GM13977 (cell line): ENCODE results near the gene POLR3G.

Experiments
- DNase-seq: peaks from one replicate; pipeline ENCODE4 v3.0.0; 2012; ENCODE audit warnings: low spot score
- in situ Hi-C: fragments of 300-500 bp; cut with MboI; formaldehyde crosslinking; loops from one replicate; pipeline ENCODE4 v1.12.0; 2022; ENCODE audit warnings: low sequenced_read_pairs, low pct_unique_long_range_greater_than_20kb, mixed read lengths, inconsistent platforms; ENCODE audit not compliant: unreplicated experiment
- TF ChIP-seq, protein P1 (sequence below): IDR thresholded peaks from 2 replicates; pipeline ENCODE4 v1.5.1; 2012; ENCODE audit warnings: mild to moderate bottlenecking, control low read depth; ENCODE audit not compliant: insufficient read depth; ENCODE audit errors: extremely low read depth, missing control alignments

POLR3G gene

DNA sequence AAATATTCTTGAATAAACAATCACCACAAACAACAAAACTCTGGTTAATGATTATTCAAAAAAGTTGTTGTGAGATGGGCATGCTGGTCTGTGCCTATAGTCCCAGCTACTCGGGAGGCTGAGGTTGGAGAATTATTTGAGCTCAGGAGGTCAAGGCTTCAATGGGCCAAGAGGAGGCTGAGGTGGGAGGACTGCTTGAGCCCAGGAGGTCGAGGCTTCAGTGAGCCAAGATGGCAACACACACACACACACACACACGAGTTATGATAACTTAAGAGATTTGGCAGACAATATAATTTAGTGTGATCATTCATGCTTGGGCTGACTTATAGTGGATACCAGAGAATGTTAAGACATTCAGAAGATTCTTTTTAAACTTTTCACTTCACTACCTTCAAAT lies 39.9 kb downstream of the POLR3G start:
- in situ Hi-C loops, result no loop called here
- no peak for DNase-seq
- TF ChIP-seq, protein P1, sequence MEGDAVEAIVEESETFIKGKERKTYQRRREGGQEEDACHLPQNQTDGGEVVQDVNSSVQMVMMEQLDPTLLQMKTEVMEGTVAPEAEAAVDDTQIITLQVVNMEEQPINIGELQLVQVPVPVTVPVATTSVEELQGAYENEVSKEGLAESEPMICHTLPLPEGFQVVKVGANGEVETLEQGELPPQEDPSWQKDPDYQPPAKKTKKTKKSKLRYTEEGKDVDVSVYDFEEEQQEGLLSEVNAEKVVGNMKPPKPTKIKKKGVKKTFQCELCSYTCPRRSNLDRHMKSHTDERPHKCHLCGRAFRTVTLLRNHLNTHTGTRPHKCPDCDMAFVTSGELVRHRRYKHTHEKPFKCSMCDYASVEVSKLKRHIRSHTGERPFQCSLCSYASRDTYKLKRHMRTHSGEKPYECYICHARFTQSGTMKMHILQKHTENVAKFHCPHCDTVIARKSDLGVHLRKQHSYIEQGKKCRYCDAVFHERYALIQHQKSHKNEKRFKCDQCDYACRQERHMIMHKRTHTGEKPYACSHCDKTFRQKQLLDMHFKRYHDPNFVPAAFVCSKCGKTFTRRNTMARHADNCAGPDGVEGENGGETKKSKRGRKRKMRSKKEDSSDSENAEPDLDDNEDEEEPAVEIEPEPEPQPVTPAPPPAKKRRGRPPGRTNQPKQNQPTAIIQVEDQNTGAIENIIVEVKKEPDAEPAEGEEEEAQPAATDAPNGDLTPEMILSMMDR, result no peak

DNA sequence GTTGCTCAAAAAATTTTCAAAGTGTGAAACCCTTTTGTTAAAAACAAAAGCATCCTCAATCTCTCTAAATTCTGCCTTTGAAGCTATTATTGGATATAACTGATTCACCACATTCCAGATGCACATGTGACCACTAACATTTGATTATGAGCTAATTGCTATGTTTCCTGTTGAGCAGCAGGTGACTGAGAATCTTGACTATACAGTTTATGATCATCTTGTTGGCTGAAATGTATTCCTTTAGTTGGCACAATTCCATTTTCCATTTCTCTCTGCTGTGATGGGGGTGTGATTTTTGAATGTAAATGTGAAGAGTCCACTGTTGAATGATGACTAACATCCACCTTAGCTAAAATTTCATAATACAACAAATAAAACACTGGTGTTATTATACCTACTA lies 44.0 kb downstream of the POLR3G start:
- no peak for DNase-seq
- TF ChIP-seq, protein P1, result no peak
- in situ Hi-C loops, result no loop called here

DNA sequence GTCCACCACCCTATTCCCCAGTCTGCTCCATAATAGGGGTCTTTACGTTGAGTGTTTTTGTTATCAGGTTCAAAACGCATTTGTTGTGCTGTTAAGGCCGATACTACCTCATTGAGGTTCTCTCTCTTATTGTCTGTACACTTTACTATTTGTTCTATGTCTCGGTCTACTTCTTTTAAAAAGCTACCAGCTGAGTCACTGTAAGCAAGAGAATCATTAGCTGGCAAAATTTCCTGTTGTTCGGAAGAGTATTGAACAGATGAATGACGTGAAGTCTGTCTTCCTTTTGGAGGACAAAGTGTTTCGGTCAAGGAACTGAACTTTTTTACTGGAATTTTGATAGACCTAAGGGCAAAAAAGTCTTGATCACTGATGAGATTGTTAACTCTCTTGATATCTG lies 44.4 kb downstream of the POLR3G start:
- in situ Hi-C loops, result no loop called here

DNA sequence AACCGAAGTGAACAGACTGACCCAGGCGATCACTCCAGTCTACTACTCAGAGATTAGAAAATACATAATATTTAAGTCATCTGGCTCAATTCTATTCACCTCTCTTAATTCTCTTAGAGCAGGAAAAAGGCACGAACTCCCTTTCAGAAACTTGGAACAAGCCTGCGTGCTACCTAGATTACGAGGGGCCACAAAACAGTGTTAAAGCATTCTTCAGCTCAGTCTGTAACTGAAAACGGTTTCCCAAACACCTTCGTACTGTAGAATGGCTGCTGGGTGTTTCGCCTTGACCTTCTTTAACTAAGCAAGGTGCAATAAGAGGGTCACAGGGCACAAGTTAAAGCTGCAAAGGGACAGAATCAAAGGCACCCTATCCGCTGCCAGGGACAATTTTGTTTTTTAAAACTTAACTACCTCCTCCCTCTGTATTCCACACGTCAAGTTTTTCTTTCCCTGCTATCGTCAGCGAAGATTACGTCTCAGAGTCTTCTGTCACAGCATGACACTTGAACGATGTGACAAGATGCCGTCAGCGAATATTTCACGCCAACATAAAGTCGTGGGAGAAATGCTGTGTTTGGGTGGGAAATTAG lies 54.0 kb downstream of the POLR3G start:
- TF ChIP-seq, protein P1, result no peak
- in situ Hi-C loops, result no loop called here
- peak; percentile 34 for DNase-seq

More for the DNA sequence above, 44.4 kb downstream of the POLR3G start:
- no peak for DNase-seq
- TF ChIP-seq, protein P1, result no peak

DNA sequence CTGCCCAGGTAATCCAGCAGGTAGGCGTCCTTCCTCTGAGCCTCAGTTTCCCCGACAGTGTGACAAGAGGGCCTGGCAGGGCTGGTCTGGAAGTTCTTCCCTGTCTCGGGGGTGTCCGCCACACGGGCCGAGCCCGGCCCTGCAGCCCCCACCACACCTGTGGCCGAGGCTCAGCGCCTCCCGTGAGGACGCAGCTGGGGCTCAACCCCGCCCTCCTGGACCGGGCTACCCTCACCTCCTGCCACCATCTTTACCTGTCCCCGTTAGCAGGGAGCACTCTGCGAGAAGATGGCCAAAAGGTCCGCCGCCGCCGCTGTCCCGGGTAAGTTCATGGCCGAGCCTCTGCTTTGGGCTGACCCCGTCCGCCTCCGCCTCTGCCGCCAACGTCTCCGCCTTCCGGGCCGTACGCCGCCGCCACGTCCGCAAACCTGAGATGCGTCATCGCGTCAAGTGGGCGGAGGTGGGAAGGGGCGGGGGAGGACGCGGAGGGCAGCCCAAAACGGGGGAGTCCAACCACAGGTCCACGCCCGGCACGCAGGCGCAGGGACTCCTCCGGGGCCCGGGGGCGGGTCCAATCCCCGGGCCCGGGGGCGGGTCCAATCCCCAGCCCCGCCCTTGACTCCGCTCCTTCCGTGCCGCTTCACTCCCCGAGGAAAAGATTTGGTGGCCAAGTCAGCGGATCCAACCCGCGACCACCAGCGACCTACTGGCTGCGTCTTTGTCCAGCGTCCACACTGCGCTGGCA lies 54.7 kb downstream of the POLR3G start, which contains the start of gene LYSMD3:
TSS of gene LYSMD3 (minus strand) at position 391 of the 745 bp plus-strand sequence. CDS start 4,295 bp downstream, outside the sequence.
- in situ Hi-C loops, result no loop called here
- TF ChIP-seq, protein P1, result no peak
- peak; percentile 95 for DNase-seq

DNA sequence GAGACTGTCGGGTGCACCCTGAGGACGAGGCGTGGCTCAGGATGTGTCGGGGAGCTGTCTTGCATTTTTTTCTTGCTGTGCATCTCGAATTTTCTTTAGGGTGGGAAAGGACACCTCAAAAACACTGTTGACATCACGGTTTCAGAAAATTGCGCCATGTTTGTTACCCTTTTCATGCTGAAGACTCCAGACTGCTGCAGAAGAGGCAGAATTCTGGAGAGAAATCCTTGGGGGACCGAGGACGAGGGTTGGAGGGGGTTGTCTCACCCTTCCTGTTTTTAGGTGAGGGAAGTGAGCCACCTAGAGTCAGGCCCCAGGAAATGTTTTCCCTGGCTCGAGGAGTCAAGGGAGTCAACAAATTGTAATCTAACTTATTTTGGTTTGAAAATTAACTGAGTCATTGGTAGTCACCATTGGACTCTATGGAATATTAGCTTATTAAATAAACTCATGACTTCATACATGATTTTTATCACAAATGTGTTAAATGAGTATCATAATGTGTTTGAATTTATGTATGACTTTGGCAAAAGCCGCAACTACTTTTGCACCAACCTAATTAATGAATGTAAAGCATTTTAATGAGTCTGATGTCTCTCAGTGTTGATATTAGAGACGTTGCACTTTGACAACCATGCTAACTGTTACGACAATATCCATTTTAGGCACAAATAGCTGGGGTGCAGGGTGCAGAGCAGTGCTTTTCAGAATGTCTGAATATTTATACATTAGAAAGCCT lies 55.4 kb downstream of the POLR3G start:
- peak; percentile 67 for DNase-seq
- in situ Hi-C loops, result no loop called here
- TF ChIP-seq, protein P1, result peak; percentile 74
